HG03571 (cell line): Measurements from ENCODE around the gene C16orf96.

ENCODE experiments used
- ATAC-seq: cut with Tn5 transposase; IDR thresholded peaks from one replicate; pipeline ENCODE4 v1.9.1; 2021; ENCODE audit not compliant: unreplicated experiment

C16orf96 gene

GRCh38 chr16:4641306-4641687 lies 85.2 kb downstream of the C16orf96 start:
- ATAC-seq, result no peak

GRCh38 chr16:4641895-4642294 lies 85.8 kb downstream of the C16orf96 start:
- no peak for ATAC-seq

GRCh38 chr16:4646773-4647643 lies 90.9 kb downstream of the C16orf96 start:
- ATAC-seq, result no peak

- ATAC-seq, result no peak
Measured at GRCh38 chr16:4647644-4647980, 91.5 kb downstream of the C16orf96 start.

GRCh38 chr16:4648917-4649316 lies 92.8 kb downstream of the C16orf96 start:
- no peak for ATAC-seq

- no peak for ATAC-seq
Measured at GRCh38 chr16:4649744-4650442, 93.8 kb downstream of the C16orf96 start.
